HepG2 (cell line): ENCODE data around the gene SHANK2. TPM values are rescaled to one million over a fixed set of nuclear protein-coding genes. Genes with fewer than 3 reads are reported as not detected.

Experiments used
- CEBPG ChIP-seq: IDR thresholded peaks from 2 replicates; pipeline ENCODE4 v1.6.1; 2016
- FOSL2 ChIP-seq: sonication (generic); formaldehyde crosslinking; IDR thresholded peaks from 2 replicates; pipeline ENCODE4 v1.4.0; 2020; ENCODE audit warnings: missing genetic modification reagents
- GATAD2A ChIP-seq: IDR thresholded peaks from 2 replicates; pipeline ENCODE4 v1.6.1; 2016
- HBP1 ChIP-seq: IDR thresholded peaks from 2 replicates; pipeline ENCODE4 v1.6.1; 2016; ENCODE audit warnings: low read depth, control low read depth
- KDM3A ChIP-seq: IDR thresholded peaks from 2 replicates; pipeline ENCODE4 v1.6.1; 2018; ENCODE audit warnings: low read depth, missing compliant biosample characterization
- KLF12 ChIP-seq: sonication (generic); formaldehyde crosslinking; IDR thresholded peaks from 2 replicates; pipeline ENCODE4 v1.4.0; 2020; ENCODE audit warnings: missing genetic modification reagents, borderline replicate concordance
- KMT2B ChIP-seq: IDR thresholded peaks from 2 replicates; pipeline ENCODE4 v1.6.1; 2016; ENCODE audit warnings: missing genetic modification reagents, missing compliant biosample characterization
- MAZ ChIP-seq, 2 experiments: sonication (generic) in 1 of 2; formaldehyde crosslinking in 1 of 2; IDR thresholded peaks; 2 replicates each; pipeline versions ENCODE4 v1.5.0 to v1.6.1; 2012 to 2020; ENCODE audit warnings: low read depth in 2 of 2, mild to moderate bottlenecking in 2 of 2, borderline replicate concordance in 1 of 2, improper control_type of control experiment in 1 of 2, low read length in 1 of 2, missing genetic modification reagents in 1 of 2, moderate library complexity in 1 of 2
- MLX ChIP-seq: IDR thresholded peaks from 2 replicates; pipeline ENCODE4 v1.6.1; 2016
- MYC ChIP-seq: sonication (generic); formaldehyde crosslinking; IDR thresholded peaks from 2 replicates; pipeline ENCODE4 v1.9.0; 2021; ENCODE audit warnings: missing genetic modification reagents, borderline replicate concordance
- PHF21A ChIP-seq: sonication (generic); formaldehyde crosslinking; IDR thresholded peaks from 2 replicates; pipeline ENCODE4 v1.5.0; 2020; ENCODE audit warnings: mild to moderate bottlenecking, missing genetic modification reagents
- PITX1 ChIP-seq: sonication (generic); formaldehyde crosslinking; IDR thresholded peaks from 2 replicates; pipeline ENCODE4 v1.5.1; 2020; ENCODE audit warnings: mild to moderate bottlenecking, missing genetic modification reagents
- POGZ ChIP-seq: sonication (generic); formaldehyde crosslinking; IDR thresholded peaks from 2 replicates; pipeline ENCODE4 v1.4.0; 2020; ENCODE audit warnings: mild to moderate bottlenecking, missing genetic modification reagents
- RARA ChIP-seq: IDR thresholded peaks from 2 replicates; pipeline ENCODE4 v1.6.1; 2016; ENCODE audit warnings: missing genetic modification reagents, missing compliant biosample characterization
- SOX5 ChIP-seq: IDR thresholded peaks from 2 replicates; pipeline ENCODE4 v1.6.1; 2016; ENCODE audit warnings: borderline replicate concordance
- ZBTB7A ChIP-seq: sonication (generic); formaldehyde crosslinking; IDR thresholded peaks from 2 replicates; pipeline ENCODE4 v1.8.0; 2022; ENCODE audit warnings: mild to moderate bottlenecking, missing genetic modification reagents
- ZC3H4 ChIP-seq: sonication (generic); formaldehyde crosslinking; IDR thresholded peaks from 2 replicates; pipeline ENCODE4 v1.4.0; 2020; ENCODE audit warnings: missing genetic modification reagents, borderline replicate concordance
- ZNF263 ChIP-seq: sonication (generic); formaldehyde crosslinking; IDR thresholded peaks from 2 replicates; pipeline ENCODE4 v1.4.0; 2020; ENCODE audit warnings: missing genetic modification reagents
- ZNF460 ChIP-seq: sonication (generic); formaldehyde crosslinking; IDR thresholded peaks from 2 replicates; pipeline ENCODE4 v1.5.1; 2020; ENCODE audit warnings: missing genetic modification reagents, mild to moderate bottlenecking, borderline replicate concordance
- ZNF609 ChIP-seq: sonication (generic); formaldehyde crosslinking; IDR thresholded peaks from 2 replicates; pipeline ENCODE4 v1.4.0; 2020; ENCODE audit warnings: mild to moderate bottlenecking, missing genetic modification reagents, borderline replicate concordance
- ZNF800 ChIP-seq: sonication (generic); formaldehyde crosslinking; IDR thresholded peaks from 2 replicates; pipeline ENCODE4 v1.4.0; 2020; ENCODE audit warnings: missing genetic modification reagents
- ZSCAN29 ChIP-seq: sonication (generic); formaldehyde crosslinking; conservative IDR thresholded peaks from 2 replicates; pipeline ENCODE4 v1.4.0; 2020; ENCODE audit warnings: mild to moderate bottlenecking, missing genetic modification reagents
- polyA plus RNA-seq, 8 experiments: library from polyadenylated mRNA; depleted of rRNA in 3 of 8; stranded (reverse) in 7 of 8; unstranded in 1 of 8; fragments of >200 nt; fragmentation: Illumina TruSeq in 4 of 8; extraction: Trizol in 4 of 8; gene quantifications; 2 replicates each; pipeline versions ENCODE4 v1.2.1 to v1.2.3, GENCODE V29; 2011 to 2016; ENCODE audit warnings: low read depth in 4 of 8, missing spikeins in 1 of 8, mixed read lengths in 1 of 8; ENCODE audit not compliant: insufficient read depth in 1 of 8
- total RNA-seq, 5 experiments: library from RNA; depleted of rRNA; stranded (reverse); fragments of >200 nt; fragmentation: Illumina TruSeq; extraction: Trizol; gene quantifications; 2 replicates each; pipeline ENCODE4 v1.2.3, GENCODE V29; 2016; ENCODE audit warnings: low read depth in 1 of 5

SHANK2 gene
- total and polyA plus RNA-seq, 2 of the 13 experiments (the other 11 are each of a cell fraction or from before 2014, with no cell fraction given) = 10.2 to 13.0 TPM

GRCh38 chr11:71268706-71269321 is 16.4 kb upstream of the SHANK2 start (continued):
- TF ChIP-seq ZNF800 (peak; percentile 50; the same call in 1 of the 2 replicates), RARA (CRISPR knock-in tag) (peak; percentile 84), HBP1 (peak; percentile 74; the same call in 1 of the 2 replicates), KMT2B (CRISPR knock-in tag) (no peak), ZNF263 (CRISPR knock-in tag) (peak; percentile 95), MYC (CRISPR knock-in tag) (peak; percentile 77), ZBTB7A (peak; percentile 85; the same call in 1 of the 2 replicates), SOX5 (CRISPR knock-in tag) (peak; percentile 82), MLX (CRISPR knock-in tag) (peak; percentile 73; the same call in 1 of the 2 replicates), CEBPG (CRISPR knock-in tag) (peak; percentile 43), KLF12 (CRISPR knock-in tag) (peak; percentile 82), PHF21A (CRISPR knock-in tag) (peak; percentile 56; the same call in 1 of the 2 replicates), ZNF609 (CRISPR knock-in tag) (0 out of 2 replicates have a peak, but pooled peaks have one; percentile 33), ZSCAN29 (CRISPR knock-in tag) (0 out of 2 replicates have a peak, but pooled peaks have one; percentile 37), PITX1 (peak; percentile 60; the same call in 1 of the 2 replicates), POGZ (CRISPR knock-in tag) (peak; percentile 28; the same call in 1 of the 2 replicates), ZC3H4 (CRISPR knock-in tag) (no peak), FOSL2 (CRISPR knock-in tag) (peak; percentile 27; the same call in 1 of the 2 replicates), MAZ (IDR thresholded peaks at IDR 0.05; ENCODE audit: borderline replicate concordance, low read depth, low read length) (no peak), MAZ (CRISPR knock-in tag; IDR thresholded peaks at IDR 0.05; ENCODE audit: low read depth) (peak; percentile 41; the same call in 1 of the 2 replicates), ZNF460 (CRISPR knock-in tag) (peak; percentile 77; the same call in 1 of the 2 replicates), GATAD2A (CRISPR knock-in tag) (peak; percentile 64), KDM3A (CRISPR knock-in tag) (peak; percentile 59; the same call in 1 of the 2 replicates)
